Stimulated activated CD4-positive, alpha-beta T cell treated with anti-CD3 and anti-CD28 coated beads, Interleukin-12 subunit alpha, Interleukin-12 subunit beta, amount 100 ng/mL, for 4 hours (primary cell): ENCODE data around the gene LBHD1.

Experiments used
- DNase-seq: peaks from one replicate; pipeline ENCODE4 v3.0.0-alpha.2; 2020

LBHD1 gene

DNA sequence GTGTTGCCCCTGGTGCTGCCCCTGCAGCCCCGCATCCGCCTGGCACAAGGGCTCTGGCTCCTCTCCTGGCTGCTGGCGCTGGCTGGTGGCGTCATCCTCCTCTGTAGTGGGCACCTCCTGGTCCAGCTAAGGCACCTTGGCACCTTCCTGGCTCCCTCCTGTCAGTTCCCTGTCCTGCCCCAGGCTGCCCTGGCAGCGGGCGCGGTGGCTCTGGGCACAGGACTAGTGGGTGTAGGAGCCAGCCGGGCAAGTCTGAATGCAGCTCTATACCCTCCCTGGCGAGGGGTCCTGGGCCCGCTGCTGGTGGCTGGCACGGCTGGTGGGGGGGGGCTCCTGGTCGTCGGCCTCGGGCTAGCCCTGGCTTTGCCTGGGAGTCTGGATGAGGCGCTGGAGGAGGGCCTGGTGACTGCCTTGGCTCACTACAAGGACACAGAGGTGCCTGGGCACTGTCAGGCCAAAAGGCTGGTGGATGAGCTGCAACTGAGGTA is 58.7 kb downstream of the LBHD1 start:
- no peak for DNase-seq
